Subcutaneous adipose tissue (tissue), 4 donors: ENCODE results near the gene PISD. TPM values are rescaled to one million over a fixed set of nuclear protein-coding genes. Genes with fewer than 3 reads are reported as not detected.

Experiments
- CTCF ChIP-seq: fragments of 450-650 bp; IDR thresholded peaks from one replicate; pipeline ENCODE4 v1.5.1; 2016; ENCODE audit warnings: low read depth, mild to moderate bottlenecking, control low read depth, antibody characterized with exemption, moderate library complexity
- total RNA-seq, 4 donors: library from RNA; depleted of rRNA; stranded (reverse); fragments of >200 nt; gene quantifications; one replicate each; pipeline ENCODE4 v1.1.0, GENCODE V29; 2016

The PISD gene
- total RNA-seq, 4 donors from 2014 or later, result 46.7 to 207 (median 61.1) TPM

- TF ChIP-seq CTCF, result no peak
Measured at GRCh38 chr22:31654408-31654807, 7.6 kb downstream of the PISD start.

GRCh38 chr22:31653944-31654343 is 8.1 kb downstream of the PISD start:
- TF ChIP-seq CTCF, result no peak

- TF ChIP-seq CTCF, result no peak
Measured at GRCh38 chr22:31652911-31653684, 8.9 kb downstream of the PISD start.

- TF ChIP-seq CTCF, result no peak
Measured at GRCh38 chr22:31652088-31652487, 9.9 kb downstream of the PISD start.

GRCh38 chr22:31651664-31652063 is 10.4 kb downstream of the PISD start:
- TF ChIP-seq CTCF, result no peak

GRCh38 chr22:31650391-31650790 is 11.6 kb downstream of the PISD start:
- no peak for TF ChIP-seq CTCF

- TF ChIP-seq CTCF, result no peak
Measured at GRCh38 chr22:31647523-31648320, 14.3 kb downstream of the PISD start.
